Adrenal gland (tissue), 12 donors: ENCODE results near the gene LARGE1. TPM values are rescaled to one million over a fixed set of nuclear protein-coding genes. Genes with fewer than 3 reads are reported as not detected.

Experiments
- DNase-seq, 7 donors: peaks; one replicate each; pipeline ENCODE4 v3.0.0-alpha.2; 2019 to 2020
- H3K27ac ChIP-seq, 5 donors: fragments of 200-600 bp; sonication (generic) in 4 of 5; 1 replicate in 3 of 5; 2 replicates in 2 of 5; pipeline versions ENCODE4 v1.5.1 to v1.8.0; 2016 to 2020; ENCODE audit warnings: mild to moderate bottlenecking in 1 of 5
- H3K27me3 ChIP-seq: fragments of 200-600 bp; 2 replicates; pipeline ENCODE4 v1.8.0; 2021
- H3K36me3 ChIP-seq, 2 donors: fragments of 200-600 bp; replicated peaks in 1 of 2; 1 replicate in 1 of 2; 2 replicates in 1 of 2; pipeline versions ENCODE4 v1.5.1 to v1.8.0; 2018 to 2022
- H3K4me1 ChIP-seq, 2 donors: fragments of 200-600 bp; replicated peaks in 1 of 2; 1 replicate in 1 of 2; 2 replicates in 1 of 2; pipeline versions ENCODE4 v1.5.1 to v1.8.0; 2018 to 2021
- H3K4me3 ChIP-seq, 4 donors: fragments of 200-600 bp; sonication (generic) in 3 of 4; one replicate each; pipeline ENCODE4 v1.5.1; 2016 to 2018
- H3K9me3 ChIP-seq, 3 donors: fragments of 200-600 bp; sonication (generic) in 1 of 3; replicated peaks in 1 of 3; 1 replicate in 2 of 3; 2 replicates in 1 of 3; pipeline versions ENCODE4 v1.5.1 to v1.8.0; 2016 to 2021
- CTCF ChIP-seq, 6 experiments: fragments of 450-650 bp in 4 of 6; fragments of 200-600 bp in 2 of 6; sonication (generic) in 1 of 6; IDR thresholded peaks; 1 replicate in 5 of 6; 2 replicates in 1 of 6; pipeline versions ENCODE4 v1.5.1 to v1.8.0; 2016 to 2021; ENCODE audit warnings: antibody characterized with exemption in 6 of 6, mild to moderate bottlenecking in 2 of 6, moderate library complexity in 1 of 6
- POLR2A ChIP-seq, 2 donors: fragments of 450-650 bp; IDR thresholded peaks; one replicate each; pipeline ENCODE4 v1.6.1; 2017; ENCODE audit warnings: antibody characterized with exemption in 2 of 2, mild to moderate bottlenecking in 2 of 2, moderate library complexity in 1 of 2
- WGBS, 4 donors: extraction: QIAGEN DNeasy Blood & Tissue Kit in 2 of 4; methylation state at CpG; one replicate each; pipeline versions ENCODE4 v1.1.5 to v1.1.7; 2013 to 2017; 5-methylcytosine and 5-hydroxymethylcytosine counted together
- intact Hi-C, 2 donors: fragments of 100-400 bp; cut with DNase I; formaldehyde crosslinking; loops; one replicate each; pipeline versions ENCODE4 v1.14.1 to v1.15.0; 2022 to 2023
- polyA plus RNA-seq, 3 donors: library from polyadenylated mRNA; stranded (reverse); fragments of 200-250 nt in 2 of 3; fragments of 350-450 nt in 1 of 3; fragmentation: Illumina TruSeq in 1 of 3; extraction: RNeasy Lipid Tissue Mini Kit (QIAGEN cat#74804) in 1 of 3; gene quantifications; one replicate each; pipeline ENCODE4 v1.2.3, GENCODE V29; 2013 to 2014
- total RNA-seq, 9 donors: library from RNA; depleted of rRNA in 4 of 9; stranded (reverse); fragments of >200 nt in 4 of 9; fragments of 120-200 nt in 1 of 9; fragmentation: NEBNext Ultra II Directional in 1 of 9; extraction: Animal tissue kit (Norgen Biotek cat#: 25700) in 1 of 9; gene quantifications; one replicate each; pipeline versions ENCODE4 v1.1.0 to v1.2.4, GENCODE V29; 2013 to 2023
- donor health status: healthy with polysubstance abuse.
- donor health status: Bipolar disorder and iron deficiency.
- donor health status: DM: yes; HTN: yes; CAD: no.
- donor health status: DM: no; HTN: no; CAD: no.
- donor health status: DM: no; HTN: no; CAD: no.
- donor health status: DM: yes; HTN: yes; CAD: no.

The LARGE1 gene
- total and polyA plus RNA-seq, 12 donors = 3.4 to 67.6 (median 30.6) TPM

GRCh38 chr22:33850193-33850592 is 70.1 kb downstream of the LARGE1 start:
- no peak overlapping the region for H3K27ac ChIP-seq
- 77 to 82% (median 81%) methylated on average over 5 of the region's 5 CpGs for WGBS, 4 donors
- no peak for TF ChIP-seq POLR2A (IDR thresholded peaks at IDR 0.05)
- TF ChIP-seq CTCF (IDR thresholded peaks at IDR 0.05) = no peak
- H3K4me3 ChIP-seq = no peak overlapping the region
- intact Hi-C loops = no loop called here
- peaks cover 0 to 26% of the 10 kb centered on the region in 2 donors for H3K4me1 ChIP-seq
- DNase-seq = no peak
- no peaks in the 10 kb centered on the region for H3K27me3 ChIP-seq
- H3K36me3 ChIP-seq = no peaks in the 10 kb centered on the region
- H3K9me3 ChIP-seq = no peaks in the 10 kb centered on the region

- Histone ChIP-seq H3K36me3 (no peaks in the 10 kb centered on the region), H3K27me3 (no peaks in the 10 kb centered on the region), H3K9me3 (no peaks in the 10 kb centered on the region), H3K4me1 (peaks cover 0 to 16% of the 10 kb centered on the region in 2 donors), H3K4me3 (no peak overlapping the region), H3K27ac (no peak overlapping the region)
- WGBS, 4 donors = 86 to 93% (median 92%) methylated on average over 4 to 7 of the region's 7 CpGs
- no peak for TF ChIP-seq POLR2A (IDR thresholded peaks at IDR 0.05)
- TF ChIP-seq CTCF (IDR thresholded peaks at IDR 0.05) = no peak
- intact Hi-C loops = no loop called here
- DNase-seq = no peak
Observed at GRCh38 chr22:33848251-33848650, 72.0 kb downstream of the LARGE1 start.

GRCh38 chr22:33844273-33844672 is 76.0 kb downstream of the LARGE1 start:
- Histone ChIP-seq H3K27ac (no peak overlapping the region), H3K4me1 (peaks cover 4 to 18% of the 10 kb centered on the region in 2 donors), H3K27me3 (no peaks in the 10 kb centered on the region), H3K9me3 (no peaks in the 10 kb centered on the region), H3K36me3 (no peaks in the 10 kb centered on the region), H3K4me3 (no peak overlapping the region)
- intact Hi-C loops = no loop called here
- no peak for TF ChIP-seq CTCF (IDR thresholded peaks at IDR 0.05)
- no peak for TF ChIP-seq POLR2A (IDR thresholded peaks at IDR 0.05)
- WGBS, 4 donors = 64 to 75% (median 67%) methylated on average over 6 of the region's 6 CpGs
- DNase-seq = no peak

- DNase-seq = no peak
Observed at GRCh38 chr22:33842421-33843094, 77.7 kb downstream of the LARGE1 start.

More at GRCh38 chr22:33842421-33843094, 77.7 kb downstream of the LARGE1 start:
- peak overlapping the region in 1 of 5 donors; percentile 83 for H3K27ac ChIP-seq
- TF ChIP-seq POLR2A (IDR thresholded peaks at IDR 0.05) = no peak
- TF ChIP-seq CTCF (IDR thresholded peaks at IDR 0.05) = no peak
- 88 to 92% (median 89%) methylated on average over 6 of the region's 6 CpGs for WGBS, 4 donors
- H3K36me3 ChIP-seq = no peaks in the 10 kb centered on the region
- H3K9me3 ChIP-seq = no peaks in the 10 kb centered on the region
- no peaks in the 10 kb centered on the region for H3K27me3 ChIP-seq
- intact Hi-C loops = no loop called here
- peaks cover 9 to 30% of the 10 kb centered on the region in 2 donors for H3K4me1 ChIP-seq
- no peak overlapping the region for H3K4me3 ChIP-seq
